Uterus (tissue), 4 donors: ENCODE measurements around the gene RBM7. TPM values are rescaled to one million over a fixed set of nuclear protein-coding genes. Genes with fewer than 3 reads are reported as not detected.

ENCODE experiments used
- DNase-seq, 2 donors: peaks; one replicate each; pipeline ENCODE4 v3.0.0-alpha.2; 2019 to 2020
- H3K27ac ChIP-seq, 2 donors: fragments of 200-600 bp; sonication (generic); 1 replicate in 1 of 2; 2 replicates in 1 of 2; pipeline ENCODE4 v1.5.1; 2016 to 2018
- H3K27me3 ChIP-seq, 2 donors: fragments of 200-600 bp; sonication (generic); one replicate each; pipeline ENCODE4 v1.5.1; 2018 to 2019; ENCODE audit warnings: control low read depth in 1 of 2
- H3K36me3 ChIP-seq, 2 donors: fragments of 200-600 bp; sonication (generic); one replicate each; pipeline ENCODE4 v1.5.1; 2019; ENCODE audit warnings: control low read depth in 1 of 2
- H3K4me1 ChIP-seq, 2 donors: fragments of 200-600 bp; sonication (generic); one replicate each; pipeline ENCODE4 v1.5.1; 2018 to 2019; ENCODE audit warnings: control low read depth in 1 of 2
- H3K4me3 ChIP-seq, 2 donors: fragments of 200-600 bp; sonication (generic); 1 replicate in 1 of 2; 2 replicates in 1 of 2; pipeline ENCODE4 v1.5.1; 2018 to 2019; ENCODE audit warnings: mild to moderate bottlenecking in 1 of 2
- H3K9me3 ChIP-seq, 2 donors: fragments of 200-600 bp; sonication (generic); one replicate each; pipeline ENCODE4 v1.5.1; 2019; ENCODE audit warnings: control low read depth in 1 of 2
- CTCF ChIP-seq, 4 experiments: fragments of 200-600 bp in 2 of 4; fragments of 450-650 bp in 2 of 4; sonication (generic) in 2 of 4; IDR thresholded peaks; one replicate each; pipeline ENCODE4 v1.5.1; 2016 to 2019; ENCODE audit warnings: antibody characterized with exemption in 4 of 4, mild to moderate bottlenecking in 2 of 4, moderate library complexity in 1 of 4
- POLR2A ChIP-seq, 2 donors: fragments of 450-650 bp; IDR thresholded peaks; one replicate each; pipeline ENCODE4 v1.6.1; 2016; ENCODE audit warnings: antibody characterized with exemption in 2 of 2, mild to moderate bottlenecking in 1 of 2, moderate library complexity in 1 of 2
- intact Hi-C: fragments of 100-400 bp; cut with DNase I; formaldehyde crosslinking; loops from one replicate; pipeline ENCODE4 v1.15.1; 2023; ENCODE audit warnings: low total_unique reads
- total RNA-seq, 4 donors: library from RNA; depleted of rRNA in 3 of 4; stranded (reverse); fragments of >200 nt in 3 of 4; gene quantifications; one replicate each; pipeline versions ENCODE4 v1.1.0 to v1.2.4, GENCODE V29; 2014 to 2023
- donor health status: DM: yes; HTN: yes; CAD: no.

Gene RBM7, protein sequence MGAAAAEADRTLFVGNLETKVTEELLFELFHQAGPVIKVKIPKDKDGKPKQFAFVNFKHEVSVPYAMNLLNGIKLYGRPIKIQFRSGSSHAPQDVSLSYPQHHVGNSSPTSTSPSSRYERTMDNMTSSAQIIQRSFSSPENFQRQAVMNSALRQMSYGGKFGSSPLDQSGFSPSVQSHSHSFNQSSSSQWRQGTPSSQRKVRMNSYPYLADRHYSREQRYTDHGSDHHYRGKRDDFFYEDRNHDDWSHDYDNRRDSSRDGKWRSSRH
- total RNA-seq = 100 to 1,000 TPM in 1 of 4 donors, 10 to 100 TPM in 3; 12.8 to 107 (median 44.1) TPM

GRCh38 chr11:114400216-114400914 is at the start of gene RBM7, which contains the start of gene C11orf71:
Gene RBM7 (plus strand): TSS chr11:114400666. CDS start chr11:114400672, 6 bp downstream.
Gene C11orf71 (minus strand): TSS chr11:114400511. CDS start chr11:114400331, 180 bp downstream.
- Histone ChIP-seq H3K27ac (peak within 1 kb of the TSS; percentile 97 to 98), H3K36me3 (no peaks in the 10 kb centered on the region), H3K4me1 (peaks cover 0 to 16% of the 10 kb centered on the region in 2 donors), H3K27me3 (no peaks in the 10 kb centered on the region), H3K4me3 (peak within 1 kb of the TSS; percentile 80 to 84), H3K9me3 (no peaks in the 10 kb centered on the region)
- DNase-seq = peak; percentile 98
- TF ChIP-seq CTCF (IDR thresholded peaks at IDR 0.05) (peak in 1 of 4 experiments; percentile 41), POLR2A (IDR thresholded peaks at IDR 0.05) (peak; percentile 96 to 97)
- intact Hi-C loops = no loop called here

GRCh38 chr11:114353443-114353842 is 47.0 kb upstream of the RBM7 start:
- H3K27me3 ChIP-seq = no peaks in the 10 kb centered on the region
- no peak overlapping the region for H3K27ac ChIP-seq
- TF ChIP-seq POLR2A (IDR thresholded peaks at IDR 0.05) (no peak), CTCF (IDR thresholded peaks at IDR 0.05) (no peak)
- H3K4me3 ChIP-seq = no peak overlapping the region
- H3K9me3 ChIP-seq = no peaks in the 10 kb centered on the region
- DNase-seq = no peak
- H3K36me3 ChIP-seq = no peaks in the 10 kb centered on the region
- intact Hi-C loops = no loop called here
- H3K4me1 ChIP-seq = no peaks in the 10 kb centered on the region

DNA sequence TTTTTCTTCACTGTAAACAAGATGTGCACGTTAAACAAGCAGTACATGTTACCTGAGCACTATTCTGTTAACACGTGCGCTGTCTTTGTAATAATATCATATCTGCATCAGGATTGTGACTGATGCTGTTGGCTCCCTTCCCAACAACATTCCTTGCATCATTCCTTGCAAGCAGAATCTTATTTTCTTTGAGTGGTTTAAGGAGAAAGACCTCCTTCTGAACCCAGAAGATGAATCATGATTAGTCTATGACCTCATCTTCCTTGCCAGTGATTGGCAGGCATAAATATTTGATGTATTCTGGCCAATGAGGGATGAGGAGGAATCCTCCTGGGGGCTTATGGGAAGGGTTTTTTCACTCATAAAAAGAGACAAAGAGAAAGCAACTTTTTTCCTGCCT is 46.4 kb upstream of the RBM7 start:
- Histone ChIP-seq H3K4me3 (no peak overlapping the region), H3K36me3 (no peaks in the 10 kb centered on the region)
- DNase-seq = no peak

GRCh38 chr11:114358716-114359115 is 41.8 kb upstream of the RBM7 start:
- Histone ChIP-seq H3K27me3 (no peaks in the 10 kb centered on the region), H3K36me3 (no peaks in the 10 kb centered on the region), H3K9me3 (no peaks in the 10 kb centered on the region), H3K4me1 (no peaks in the 10 kb centered on the region), H3K27ac (no peak overlapping the region), H3K4me3 (no peak overlapping the region)
- TF ChIP-seq CTCF (IDR thresholded peaks at IDR 0.05) = no peak
- TF ChIP-seq POLR2A (IDR thresholded peaks at IDR 0.05) = no peak
- no peak for DNase-seq
- intact Hi-C loops = no loop called here

More for the DNA sequence above, 46.4 kb upstream of the RBM7 start:
- Histone ChIP-seq H3K4me1 (no peaks in the 10 kb centered on the region), H3K27ac (no peak overlapping the region), H3K27me3 (no peaks in the 10 kb centered on the region), H3K9me3 (no peaks in the 10 kb centered on the region)
- intact Hi-C loops = no loop called here
- TF ChIP-seq POLR2A (IDR thresholded peaks at IDR 0.05) (no peak), CTCF (IDR thresholded peaks at IDR 0.05) (no peak)

- TF ChIP-seq POLR2A (IDR thresholded peaks at IDR 0.05) = no peak
- TF ChIP-seq CTCF (IDR thresholded peaks at IDR 0.05) = no peak
- no peak overlapping the region for H3K4me3 ChIP-seq
- no peak overlapping the region for H3K27ac ChIP-seq
- no peaks in the 10 kb centered on the region for H3K27me3 ChIP-seq
- no peaks in the 10 kb centered on the region for H3K9me3 ChIP-seq
- H3K36me3 ChIP-seq = no peaks in the 10 kb centered on the region
- no peak for DNase-seq
- intact Hi-C loops = no loop called here
- H3K4me1 ChIP-seq = no peaks in the 10 kb centered on the region
These were observed 41.1 kb upstream of the RBM7 start for GRCh38 chr11:114359342-114359741.
